ENCODE data around the gene RGPD8.

Gene RGPD8

GRCh38 chr2:112476434-112476833 is 43.0 kb upstream of the RGPD8 start:
- no peak for TF ChIP-seq CTCF (IDR thresholded peaks at IDR 0.05; ENCODE audit: low read depth, low read length, missing control alignments)
- in situ Hi-C loops (cut with HindIII; ENCODE audit: low sequenced_read_pairs) = no loop called here
- no peak for DNase-seq (ENCODE audit: low read depth)

GRCh38 chr2:112474844-112475486 is 41.5 kb upstream of the RGPD8 start:
- in situ Hi-C loops (cut with HindIII; ENCODE audit: low sequenced_read_pairs) = no loop called here
- H3K4me3 ChIP-seq (ENCODE audit: low read depth, low read length) = no peak overlapping the region
- no peak for DNase-seq (ENCODE audit: low read depth)
- TF ChIP-seq CTCF (IDR thresholded peaks at IDR 0.05; ENCODE audit: low read depth, low read length, missing control alignments) = no peak

More at GRCh38 chr2:112476434-112476833, 43.0 kb upstream of the RGPD8 start:
- no peak overlapping the region for H3K4me3 ChIP-seq (ENCODE audit: low read depth, low read length)

GRCh38 chr2:112472547-112473263 is 39.3 kb upstream of the RGPD8 start:
- in situ Hi-C loops (cut with HindIII; ENCODE audit: low sequenced_read_pairs) = no loop called here
- no peak for DNase-seq (ENCODE audit: low read depth)
- no peak overlapping the region for H3K4me3 ChIP-seq (ENCODE audit: low read depth, low read length)
- TF ChIP-seq CTCF (IDR thresholded peaks at IDR 0.05; ENCODE audit: low read depth, low read length, missing control alignments) = no peak

GRCh38 chr2:112465382-112465781 is 31.9 kb upstream of the RGPD8 start:
- in situ Hi-C loops (cut with HindIII; ENCODE audit: low sequenced_read_pairs) = no loop called here
- no peak for DNase-seq (ENCODE audit: low read depth)
- TF ChIP-seq CTCF (IDR thresholded peaks at IDR 0.05; ENCODE audit: low read depth, low read length, missing control alignments) = no peak
- H3K4me3 ChIP-seq (ENCODE audit: low read depth, low read length) = no peak overlapping the region

- DNase-seq (ENCODE audit: low read depth) = no peak
- no peak overlapping the region for H3K4me3 ChIP-seq (ENCODE audit: low read depth, low read length)
- in situ Hi-C loops (cut with HindIII; ENCODE audit: low sequenced_read_pairs) = no loop called here
Observed at GRCh38 chr2:112463256-112463655, 29.8 kb upstream of the RGPD8 start.

GRCh38 chr2:112462178-112462577 is 28.7 kb upstream of the RGPD8 start:
- TF ChIP-seq CTCF (IDR thresholded peaks at IDR 0.05; ENCODE audit: low read depth, low read length, missing control alignments) = no peak
- in situ Hi-C loops (cut with HindIII; ENCODE audit: low sequenced_read_pairs) = no loop called here

More at GRCh38 chr2:112463256-112463655, 29.8 kb upstream of the RGPD8 start:
- TF ChIP-seq CTCF (IDR thresholded peaks at IDR 0.05; ENCODE audit: low read depth, low read length, missing control alignments) = no peak

More at GRCh38 chr2:112462178-112462577, 28.7 kb upstream of the RGPD8 start:
- H3K4me3 ChIP-seq (ENCODE audit: low read depth, low read length) = no peak overlapping the region
- DNase-seq (ENCODE audit: low read depth) = no peak
